GM19193 (cell line): ENCODE measurements around the gene ABHD6.

ENCODE experiments used
- POLR2A ChIP-seq: IDR thresholded peaks from 4 replicates; pipeline ENCODE4 v1.6.1; 2011; ENCODE audit not compliant: insufficient read depth, insufficient read length; ENCODE audit errors: extremely low read depth

Gene ABHD6

GRCh38 chr3:58323529-58324390 lies 86.2 kb downstream of the ABHD6 start:
- no peak for TF ChIP-seq POLR2A

GRCh38 chr3:58324391-58325390 lies 87.1 kb downstream of the ABHD6 start:
- no peak for TF ChIP-seq POLR2A

- no peak for TF ChIP-seq POLR2A
These were observed 88.0 kb downstream of the ABHD6 start for GRCh38 chr3:58325525-58325992.

GRCh38 chr3:58326267-58326900 lies 88.8 kb downstream of the ABHD6 start:
- no peak for TF ChIP-seq POLR2A

- no peak for TF ChIP-seq POLR2A
These were observed 91.7 kb downstream of the ABHD6 start for GRCh38 chr3:58329150-58329921.

GRCh38 chr3:58329922-58330413 lies 92.4 kb downstream of the ABHD6 start:
- TF ChIP-seq POLR2A = no peak

- no peak for TF ChIP-seq POLR2A
These were observed 94.1 kb downstream of the ABHD6 start for GRCh38 chr3:58331593-58332152.

- peak; percentile 35 for TF ChIP-seq POLR2A
These were observed 95.1 kb downstream of the ABHD6 start, which contains the start of gene PXK for GRCh38 chr3:58332575-58333188. PXK (plus strand) TSS chr3:58332892; CDS start chr3:58332989, 97 bp downstream.

GRCh38 chr3:58333206-58334012 lies 95.8 kb downstream of the ABHD6 start:
- no peak for TF ChIP-seq POLR2A

- TF ChIP-seq POLR2A = no peak
These were observed 96.4 kb downstream of the ABHD6 start for GRCh38 chr3:58334013-58334321.

- no peak for TF ChIP-seq POLR2A
These were observed 96.9 kb downstream of the ABHD6 start for GRCh38 chr3:58334506-58334884.

GRCh38 chr3:58335652-58335947 lies 98.0 kb downstream of the ABHD6 start:
- no peak for TF ChIP-seq POLR2A
